Astrocyte of the hippocampus (primary cell): ENCODE results near the gene VPS37B.
"Not testable (repeated sequence)": the region's sequence is repeated elsewhere in the genome, so short reads cannot be mapped to it uniquely, and the experiment has no call there.

Experiments used
- DNase-seq: peaks from one replicate; pipeline ENCODE4 v3.0.0; 2011; ENCODE audit warnings: low read depth, low spot score

Gene VPS37B

DNA sequence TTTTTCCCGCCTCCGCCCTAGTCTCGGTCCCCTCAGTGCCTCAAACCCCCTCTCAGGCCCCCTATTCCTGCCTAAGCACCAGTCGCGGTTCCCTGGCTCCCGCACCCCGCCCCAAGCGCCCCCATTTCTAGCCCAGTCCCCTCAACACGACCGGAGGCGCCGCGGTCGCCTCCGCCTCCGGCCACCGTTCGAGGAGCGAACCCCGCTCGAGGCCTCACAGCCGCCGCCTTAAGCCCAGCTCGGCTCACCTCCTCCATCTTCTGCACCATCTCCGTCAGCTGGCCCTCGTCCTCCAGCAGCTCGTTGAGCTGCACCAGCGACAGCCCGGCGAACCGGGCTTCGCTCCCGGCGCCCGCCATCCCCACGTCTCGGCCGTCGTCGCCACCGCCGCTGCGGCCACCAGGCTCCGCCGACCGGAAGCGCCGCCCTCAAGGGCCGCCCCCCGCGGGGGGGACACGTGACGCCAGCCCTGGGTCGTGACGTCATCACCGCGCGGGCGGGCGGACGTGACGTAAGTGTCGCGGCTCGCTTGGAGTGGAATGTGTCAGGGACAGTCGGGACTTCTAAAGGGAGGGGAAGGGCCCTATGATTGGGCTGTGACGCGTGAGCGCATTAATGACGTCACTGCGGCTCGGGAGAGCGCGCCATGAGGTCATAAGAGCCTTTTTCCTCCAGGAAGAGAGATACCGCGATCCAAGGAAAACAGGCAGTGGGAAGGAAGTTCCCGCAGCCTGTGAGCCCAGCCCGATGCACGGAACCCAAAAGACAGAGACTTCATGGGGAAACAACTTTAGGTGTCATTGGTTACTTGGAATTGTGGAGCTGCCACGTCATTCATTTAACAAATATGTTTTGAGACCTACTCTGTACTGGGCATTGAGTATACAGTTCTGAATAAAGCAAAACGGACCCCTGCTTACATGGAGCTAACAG, at the start of gene VPS37B:
Gene VPS37B (minus strand): TSS at position 421 of the 933 bp plus-strand sequence. CDS start 62 bp downstream, at position 359.
- peak; percentile 95 for DNase-seq

DNA sequence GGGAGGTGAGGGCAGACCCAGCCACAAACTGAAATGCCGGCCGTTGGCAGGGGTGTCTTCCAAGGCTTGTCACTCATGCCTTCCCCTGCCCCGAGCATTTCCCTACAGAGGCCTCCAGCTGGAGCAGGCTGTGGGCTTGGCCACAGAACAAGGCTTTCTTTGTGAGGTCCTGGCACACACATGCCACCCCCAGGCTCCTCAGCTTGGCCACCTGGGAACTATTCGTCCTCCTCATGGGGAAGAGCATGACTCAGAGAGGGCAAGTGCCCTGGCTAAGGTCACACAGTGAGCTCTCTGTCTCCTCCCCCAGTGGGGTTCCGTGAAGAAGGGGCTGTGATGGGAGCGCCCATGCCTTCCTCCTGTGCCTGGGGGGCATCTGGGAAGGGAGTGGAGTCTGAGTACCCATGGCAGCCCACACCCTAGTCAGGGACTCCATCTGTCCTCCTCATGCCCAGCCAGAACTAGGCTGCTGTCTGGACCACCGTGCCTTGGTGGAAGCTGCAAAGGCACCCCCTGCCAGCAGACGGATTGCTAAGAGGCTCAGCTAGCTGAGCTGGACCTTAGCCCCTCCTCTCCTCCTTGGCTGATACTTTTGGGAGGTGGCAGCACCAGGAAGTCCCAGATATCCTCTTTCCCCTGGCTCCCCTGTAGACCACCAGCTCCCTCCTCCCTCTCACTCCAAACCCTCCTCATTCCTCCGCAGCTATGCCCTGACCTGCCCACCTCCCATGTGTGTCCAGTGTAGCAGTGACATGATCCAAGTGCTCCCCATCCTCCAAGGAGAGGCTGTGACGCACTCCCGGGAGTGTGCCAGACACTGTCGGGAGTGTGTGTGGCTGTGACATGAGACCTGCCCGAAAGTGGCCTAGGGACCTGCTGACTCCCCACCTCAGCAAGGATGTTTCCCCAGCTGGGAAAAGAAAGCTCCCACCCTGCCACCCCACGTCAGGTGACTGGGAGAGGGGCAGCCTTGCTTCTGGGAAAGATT, 49.0 kb upstream of the VPS37B start:
- peak; percentile 85 for DNase-seq

- no peak for DNase-seq
These were observed 47.3 kb upstream of the VPS37B start for GRCh38 chr12:122943196-122943595.

DNA sequence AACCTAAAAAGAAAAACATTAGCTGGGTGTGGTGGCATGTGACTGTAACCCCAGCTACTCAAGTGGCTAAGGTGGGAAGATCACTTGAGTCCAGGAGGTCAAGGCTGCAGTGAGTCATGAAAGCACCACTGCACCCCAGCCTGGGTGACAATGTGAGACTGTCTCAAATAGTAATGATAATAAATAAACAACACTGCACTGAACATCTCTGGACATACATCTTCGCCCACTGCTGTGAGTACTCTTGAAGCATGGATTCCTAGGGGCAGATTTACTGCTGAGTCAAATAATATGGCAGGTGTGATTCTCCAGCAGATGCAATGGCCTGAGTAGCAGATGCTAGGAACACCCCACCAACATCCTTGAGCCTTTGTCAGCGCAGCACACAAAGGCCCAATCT, 46.7 kb upstream of the VPS37B start:
- DNase-seq = no peak

DNA sequence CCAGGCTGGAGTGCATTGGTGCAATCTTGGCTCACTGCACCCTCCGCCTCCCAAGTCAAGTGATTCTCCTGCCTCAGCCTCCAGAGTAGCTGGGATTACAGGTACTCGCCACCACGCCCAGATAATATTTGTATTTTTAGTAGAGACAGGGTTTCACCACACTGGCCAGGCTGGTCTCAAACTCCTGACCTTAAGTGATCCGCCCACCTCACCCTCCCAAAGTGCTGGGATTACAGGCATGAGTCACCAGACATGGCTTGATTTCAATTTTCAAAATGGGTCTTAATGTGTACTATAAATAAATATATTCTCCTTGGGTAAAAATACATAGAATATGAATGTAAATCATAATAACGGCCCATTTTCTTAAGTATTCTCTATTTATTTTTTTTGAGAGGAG, 45.4 kb upstream of the VPS37B start:
- not testable (repeated sequence) for DNase-seq

- no peak for DNase-seq
These were observed 43.2 kb upstream of the VPS37B start for GRCh38 chr12:122939125-122939524.

DNA sequence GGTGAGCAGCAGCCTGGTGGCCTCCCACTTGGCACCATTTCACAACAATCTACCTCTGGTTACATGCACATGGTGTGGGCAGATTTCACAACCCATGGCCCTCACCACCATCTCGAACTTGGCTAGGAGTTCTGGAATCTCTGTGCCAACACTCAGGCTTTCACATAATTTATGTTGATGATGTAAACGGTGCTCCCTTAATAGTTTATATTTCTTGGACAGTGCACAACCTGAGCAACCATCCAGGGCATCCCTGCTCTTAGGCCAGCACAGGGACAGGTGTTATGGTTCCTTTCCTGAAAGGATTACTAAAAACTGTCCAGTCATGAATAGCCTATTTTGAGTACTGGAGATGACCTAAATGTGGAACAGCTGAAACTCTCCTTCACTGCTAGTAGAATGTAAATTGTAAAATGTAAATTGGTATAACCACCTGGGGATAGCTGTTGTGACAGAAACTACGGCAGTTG, 41.7 kb upstream of the VPS37B start:
- DNase-seq = no peak

- DNase-seq = no peak
These were observed 39.4 kb upstream of the VPS37B start for GRCh38 chr12:122935318-122935717.

DNA sequence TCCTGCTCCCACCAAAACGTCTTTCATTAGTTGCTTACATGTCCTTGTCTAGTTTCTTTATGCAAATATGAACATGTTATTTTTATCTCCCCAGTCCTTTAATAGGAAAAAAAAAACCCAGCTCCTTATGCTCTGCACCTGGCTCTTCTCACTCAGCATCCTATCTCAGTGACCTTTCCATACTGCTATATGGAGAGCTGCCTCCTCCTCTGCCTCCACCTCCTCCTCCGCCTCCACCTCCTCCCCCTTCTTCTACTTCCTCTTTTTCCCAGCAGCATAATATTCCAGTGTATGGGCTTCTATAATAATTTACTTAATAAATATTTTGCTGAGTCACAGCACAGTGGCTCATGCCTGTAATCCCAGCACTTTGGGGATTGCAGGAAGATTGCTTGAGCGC, 38.8 kb upstream of the VPS37B start:
- DNase-seq = no peak

GRCh38 chr12:122932207-122932606, 36.3 kb upstream of the VPS37B start:
- no peak for DNase-seq

DNA sequence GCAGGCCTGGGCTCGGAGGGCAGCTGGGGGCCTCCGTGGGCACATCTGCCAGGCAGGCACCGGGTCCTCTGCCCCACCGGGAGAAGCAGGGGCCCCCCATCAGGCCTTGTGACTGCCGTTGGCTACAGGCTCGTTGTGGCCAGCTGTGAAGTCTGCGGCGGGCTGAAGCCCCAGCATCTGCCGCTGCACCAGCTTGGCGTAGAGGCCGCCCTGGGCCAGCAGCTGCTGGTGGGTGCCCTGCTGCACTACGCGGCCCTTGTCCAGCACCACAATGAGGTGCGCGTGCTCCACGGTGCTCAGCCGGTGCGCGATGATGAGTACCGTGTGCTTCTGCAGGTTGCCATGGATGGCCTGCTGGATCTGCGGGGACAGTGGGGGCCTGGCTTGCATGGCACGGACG, 33.9 kb upstream of the VPS37B start:
- DNase-seq = no peak

DNA sequence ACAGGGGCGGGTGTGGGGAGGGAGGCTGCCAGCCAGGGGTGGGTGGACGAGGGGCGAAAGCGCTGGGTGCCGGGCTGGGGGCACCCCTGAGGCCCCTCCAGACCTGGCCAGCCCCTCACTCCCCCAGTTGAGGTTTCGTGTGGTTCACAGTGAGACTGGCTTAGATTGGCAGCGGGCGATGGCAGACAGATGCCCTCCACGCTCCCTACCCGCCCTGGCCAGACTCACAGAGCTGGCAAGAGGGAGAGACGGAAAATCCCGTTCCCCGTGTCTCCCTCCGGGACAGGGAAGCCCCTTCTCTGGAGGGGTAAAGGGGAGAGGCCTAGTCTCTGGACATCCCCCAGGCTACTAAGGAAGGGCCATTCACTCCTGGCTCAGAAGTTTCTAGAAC, 33.2 kb upstream of the VPS37B start:
- no peak for DNase-seq

DNA sequence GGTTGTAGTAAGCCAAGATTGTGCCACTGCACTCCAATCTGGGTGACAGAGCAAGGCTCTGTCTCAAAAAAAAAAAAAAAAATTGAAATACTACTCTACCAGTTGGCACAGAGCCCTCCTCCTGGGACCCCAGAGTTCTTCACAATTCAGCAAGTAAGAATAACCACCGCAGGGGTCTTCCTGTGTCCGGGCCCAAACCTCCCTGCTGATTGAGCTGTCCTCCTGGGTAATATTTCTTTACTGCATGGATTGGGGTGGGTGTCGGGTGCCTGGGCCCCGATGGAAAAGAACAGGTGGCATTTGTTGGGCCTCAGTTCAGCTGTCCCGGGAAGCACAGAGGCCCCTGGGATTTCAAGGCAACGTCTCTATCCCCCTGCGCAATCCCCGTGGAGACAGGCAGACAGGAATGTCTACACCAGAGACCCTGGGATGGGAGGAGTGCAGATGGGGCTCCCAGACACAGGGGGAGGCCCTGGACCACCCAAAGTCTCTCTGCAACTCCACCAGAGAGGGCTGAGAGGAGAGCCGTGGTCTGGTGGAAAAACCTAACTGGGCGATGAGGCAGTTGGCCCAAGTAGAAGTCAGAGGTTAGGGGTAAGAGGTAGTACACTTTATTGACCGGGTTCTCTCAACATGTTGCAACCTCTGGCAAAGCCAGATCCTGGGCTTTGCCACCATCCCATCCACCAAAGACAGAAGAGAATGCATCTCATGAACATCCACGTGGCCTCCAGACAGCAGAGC, 32.7 kb upstream of the VPS37B start:
- no peak for DNase-seq

GRCh38 chr12:122927756-122928403, 32.0 kb upstream of the VPS37B start:
- DNase-seq = no peak

GRCh38 chr12:122921917-122922316, 26.0 kb upstream of the VPS37B start:
- DNase-seq = no peak

GRCh38 chr12:122920687-122921086, 24.8 kb upstream of the VPS37B start:
- no peak for DNase-seq

GRCh38 chr12:122918827-122919226, 22.9 kb upstream of the VPS37B start:
- no peak for DNase-seq

DNA sequence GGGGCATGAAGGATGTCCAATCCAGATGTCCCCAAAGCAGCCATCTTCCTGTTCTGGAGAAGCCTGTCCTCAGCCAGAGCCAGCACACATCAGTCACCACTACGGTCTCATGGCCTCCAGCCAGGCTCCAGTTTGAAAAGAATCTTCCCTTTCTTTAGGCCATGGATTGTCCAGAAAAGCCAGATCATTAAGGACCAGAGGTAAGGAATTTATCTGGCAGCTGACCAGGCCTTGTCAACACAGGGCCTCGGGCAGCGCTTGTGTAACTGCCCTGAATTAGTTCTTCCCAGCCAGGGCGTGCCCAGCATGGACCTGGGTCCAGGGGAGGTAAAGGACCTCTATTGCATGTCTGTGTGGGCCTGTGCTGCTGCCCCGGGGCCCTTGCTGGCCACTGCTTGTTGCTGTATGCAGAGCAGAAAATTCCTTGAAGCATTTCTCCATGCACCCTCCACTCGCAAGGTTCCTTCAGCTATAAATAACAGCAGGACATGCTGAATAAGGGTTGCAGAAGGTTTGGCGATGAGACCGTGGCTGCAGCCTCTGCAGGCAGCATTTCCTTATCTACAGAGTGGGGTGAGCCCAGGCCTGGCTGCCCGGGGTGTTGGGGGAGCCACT, 21.7 kb upstream of the VPS37B start:
- DNase-seq = peak; percentile 78

DNA sequence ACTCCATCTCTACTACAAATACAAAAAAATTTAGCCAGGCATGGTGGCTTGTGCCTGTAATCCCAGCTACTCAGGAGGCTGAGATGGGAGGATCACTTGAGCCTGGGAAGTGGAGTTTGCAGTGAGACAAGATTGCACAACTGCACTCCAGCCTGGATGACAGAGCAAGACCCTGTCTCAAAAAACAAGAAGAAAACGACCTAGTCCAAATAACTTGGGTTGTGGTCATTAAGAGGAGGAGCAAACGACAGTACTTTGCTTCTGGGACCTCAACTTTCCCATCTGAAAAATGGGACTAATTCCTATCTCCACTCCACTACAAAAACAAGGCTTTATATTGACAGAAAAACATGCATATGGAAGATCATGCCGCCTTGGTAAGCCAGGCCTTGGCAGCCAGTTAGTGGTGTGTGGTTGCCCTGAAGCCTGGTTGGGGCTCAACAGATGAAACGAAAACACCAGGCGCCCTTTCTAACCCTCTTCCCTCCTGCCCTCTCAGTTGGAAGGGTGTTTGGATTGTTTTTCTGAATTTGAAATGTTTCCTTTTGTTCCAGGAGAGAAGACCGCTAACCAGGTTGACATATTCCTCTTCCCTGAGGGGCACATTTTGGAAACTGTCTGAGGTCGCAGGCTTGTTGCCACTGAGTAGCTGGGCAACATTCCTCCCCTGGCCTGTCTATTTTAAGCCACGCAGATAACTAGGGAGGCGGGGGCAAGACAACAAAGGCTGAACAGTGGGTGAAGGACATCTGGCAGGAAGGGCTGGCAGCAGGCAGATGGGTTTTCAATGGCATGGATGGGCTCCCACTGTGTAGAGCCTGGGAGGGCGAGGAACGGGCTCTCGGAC, 13.7 kb upstream of the VPS37B start:
- peak; percentile 37 for DNase-seq

- DNase-seq = no peak
These were observed 13.0 kb upstream of the VPS37B start for GRCh38 chr12:122908915-122909314.
